Measurements from ENCODE around the gene KNDC1. TPM values are rescaled to one million over a fixed set of nuclear protein-coding genes. Genes with fewer than 3 reads are reported as not detected.
A peak's percentile ranks its signal among the peaks of the same experiment; 100 is the strongest.

Gene KNDC1
- total RNA-seq, 1 experiment from 2014 or later, result 15.7 TPM

DNA sequence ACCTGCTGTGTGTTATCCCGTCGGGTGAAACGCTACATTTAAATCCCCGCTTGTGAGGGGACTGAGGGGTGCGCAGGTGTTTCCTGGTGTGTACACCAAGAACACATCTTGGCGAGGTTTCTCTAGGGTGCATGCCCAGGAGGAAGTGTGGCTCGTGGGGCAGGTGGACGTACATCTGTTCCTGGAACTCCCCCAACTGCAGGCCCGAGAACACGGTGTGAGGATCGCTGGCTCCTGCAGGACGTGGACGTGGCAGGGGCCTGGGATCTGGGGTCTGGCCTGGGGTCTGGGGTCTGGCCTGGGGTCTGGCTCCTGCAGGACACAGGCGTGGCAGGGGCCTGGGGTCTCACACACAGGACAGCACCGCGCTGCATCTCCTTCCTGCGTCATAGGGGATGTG is 10.1 kb downstream of the KNDC1 start:
- Histone ChIP-seq H2BK20ac (ENCODE audit: low read depth, low read length, poor library complexity, severe bottlenecking) (no peak overlapping the region), H3K4me2 (ENCODE audit: insufficient read depth, insufficient read length, low read length) (no peak overlapping the region), H2BK120ac (ENCODE audit: low read depth, low read length, poor library complexity, severe bottlenecking) (no peak overlapping the region), H4K5ac (ENCODE audit: insufficient read length, low read depth, low read length) (no peak overlapping the region), H3K14ac (ENCODE audit: insufficient read depth, low read length) (no peak overlapping the region), H3K9ac (ENCODE audit: extremely low read depth, insufficient read length, low read length) (no peak overlapping the region), H2AFZ (ENCODE audit: low read length) (no peak overlapping the region), H2BK5ac (ENCODE audit: insufficient read length, low read length) (no peak overlapping the region), H2BK12ac (ENCODE audit: insufficient read length, low read depth, low read length) (no peak overlapping the region), H3K4ac (ENCODE audit: low read depth, low read length) (no peak overlapping the region), H3K23me2 (ENCODE audit: insufficient read length, low read depth, low read length, poor library complexity, severe bottlenecking) (no peaks in the 10 kb centered on the region), H3K56ac (ENCODE audit: insufficient read length, low read depth, low read length) (no peak overlapping the region), H3K79me2 (ENCODE audit: insufficient read depth, low read length) (no peaks in the 10 kb centered on the region), H3K27ac (ENCODE audit: insufficient read length, low read depth, low read length) (no peak overlapping the region), H2BK15ac (ENCODE audit: low read depth, low read length) (no peak overlapping the region), H4K91ac (ENCODE audit: insufficient read length, low read depth, low read length) (no peak overlapping the region), H3K9me3 (ENCODE audit: control insufficient read depth, low read depth, low read length) (no peaks in the 10 kb centered on the region), H4K8ac (replicated peaks; ENCODE audit: insufficient read length, low read depth, low read length) (no peak overlapping the region), H3K27me3 (ENCODE audit: insufficient read depth, low read length) (no peaks in the 10 kb centered on the region), H2AK5ac (ENCODE audit: insufficient read length, low read length) (no peak overlapping the region), H3K23ac (ENCODE audit: insufficient read length, low read depth, low read length) (no peak overlapping the region), H3T11ph (ENCODE audit: low read length) (no peak overlapping the region), H3K18ac (ENCODE audit: insufficient read length, low read depth, low read length) (no peak overlapping the region), H4K20me1 (ENCODE audit: control insufficient read depth, insufficient read depth, insufficient read length) (peaks cover 4% of the 10 kb centered on the region), H3K79me1 (ENCODE audit: insufficient read depth, low read depth, low read length, poor library complexity, severe bottlenecking) (no peaks in the 10 kb centered on the region), H3K4me1 (ENCODE audit: insufficient read depth, low read length) (no peaks in the 10 kb centered on the region)
- Mint-ChIP-seq H3K4me1 (no peaks in the 10 kb centered on the region), H3K27me3 (ENCODE audit: low read depth) (no peaks in the 10 kb centered on the region), H3K36me3 (ENCODE audit: insufficient read depth in 1 of 3, low read depth in 3 of 3) (peaks cover 12 to 53% (median 40%) of the 10 kb centered on the region in 3 experiments; a peak in 6 of 7 replicates), H3K9me3 (peaks cover 0 to 6% of the 10 kb centered on the region in 2 experiments; a peak in 2 of 5 replicates), H3K27ac (peak overlapping the region in 1 of 3 experiments; percentile 14; a peak in 1 of 7 replicates), H3K4me3 (no peak overlapping the region)
- DNase-seq, result peak; percentile 18
- no CpG with 5 or more reads among the region's 17 CpGs for WGBS (ENCODE audit: extremely low coverage, insufficient read length, low lambda C conversion rate)
- TF ChIP-seq, protein P1, sequence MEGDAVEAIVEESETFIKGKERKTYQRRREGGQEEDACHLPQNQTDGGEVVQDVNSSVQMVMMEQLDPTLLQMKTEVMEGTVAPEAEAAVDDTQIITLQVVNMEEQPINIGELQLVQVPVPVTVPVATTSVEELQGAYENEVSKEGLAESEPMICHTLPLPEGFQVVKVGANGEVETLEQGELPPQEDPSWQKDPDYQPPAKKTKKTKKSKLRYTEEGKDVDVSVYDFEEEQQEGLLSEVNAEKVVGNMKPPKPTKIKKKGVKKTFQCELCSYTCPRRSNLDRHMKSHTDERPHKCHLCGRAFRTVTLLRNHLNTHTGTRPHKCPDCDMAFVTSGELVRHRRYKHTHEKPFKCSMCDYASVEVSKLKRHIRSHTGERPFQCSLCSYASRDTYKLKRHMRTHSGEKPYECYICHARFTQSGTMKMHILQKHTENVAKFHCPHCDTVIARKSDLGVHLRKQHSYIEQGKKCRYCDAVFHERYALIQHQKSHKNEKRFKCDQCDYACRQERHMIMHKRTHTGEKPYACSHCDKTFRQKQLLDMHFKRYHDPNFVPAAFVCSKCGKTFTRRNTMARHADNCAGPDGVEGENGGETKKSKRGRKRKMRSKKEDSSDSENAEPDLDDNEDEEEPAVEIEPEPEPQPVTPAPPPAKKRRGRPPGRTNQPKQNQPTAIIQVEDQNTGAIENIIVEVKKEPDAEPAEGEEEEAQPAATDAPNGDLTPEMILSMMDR (conservative IDR thresholded peaks at IDR 0.05), result no peak

All from H9 (cell line).